Articular chondrocyte of knee joint (primary cell): Measurements from ENCODE around the gene PCDHB10. TPM values are rescaled to one million over a fixed set of nuclear protein-coding genes. Genes with fewer than 3 reads are reported as not detected.

Experiments
- total RNA-seq: library from RNA; depleted of rRNA; stranded (reverse); fragments of >200 nt; gene quantifications from 2 replicates; pipeline ENCODE4 v1.2.3, GENCODE V29; 2012

PCDHB10 gene
- total RNA-seq = 2.2 and 2.5 TPM in 2 replicates

GRCh38 chr5:141192110-141192725 lies at the start of gene PCDHB10:
TSS of gene PCDHB10 (plus strand) at chr5:141192353. CDS start at chr5:141192553, 200 bp downstream.

GRCh38 chr5:141149812-141150211 lies 42.3 kb upstream of the PCDHB10 start, which contains the start of gene PCDHB6:
TSS of gene PCDHB6 (plus strand) at chr5:141150057. CDS start at chr5:141150258, 201 bp downstream.

GRCh38 chr5:141172381-141173204 lies 19.6 kb upstream of the PCDHB10 start, which contains the start of gene PCDHB7:
TSS of gene PCDHB7 (plus strand) at chr5:141172644. CDS start at chr5:141172836, 192 bp downstream.

GRCh38 chr5:141177577-141178191 lies 14.5 kb upstream of the PCDHB10 start, which contains the start of gene PCDHB8:
TSS of gene PCDHB8 (plus strand) at chr5:141177790. CDS start at chr5:141178035, 245 bp downstream.

GRCh38 chr5:141182248-141182647 lies 9.9 kb upstream of the PCDHB10 start, which contains the start of gene PCDHB16:
TSS of gene PCDHB16 (plus strand) at chr5:141182387. CDS start at chr5:141182560, 173 bp downstream.

GRCh38 chr5:141186897-141187512 lies 5.1 kb upstream of the PCDHB10 start, which contains the start of gene PCDHB9:
TSS of gene PCDHB9 (plus strand) at chr5:141187161. CDS start at chr5:141187319, 158 bp downstream.

GRCh38 chr5:141199359-141200235 lies 7.4 kb downstream of the PCDHB10 start, which contains the start of gene PCDHB11:
TSS of gene PCDHB11 (plus strand) at chr5:141199627. CDS start at chr5:141199775, 148 bp downstream.

GRCh38 chr5:141208478-141208877 lies 16.3 kb downstream of the PCDHB10 start, which contains the start of gene PCDHB12:
TSS of gene PCDHB12 (plus strand) at chr5:141208719. CDS start at chr5:141208908, 189 bp downstream.

GRCh38 chr5:141213656-141214339 lies 21.6 kb downstream of the PCDHB10 start, which contains the start of gene PCDHB13:
TSS of gene PCDHB13 (plus strand) at chr5:141213919. CDS start at chr5:141214124, 205 bp downstream.

GRCh38 chr5:141223112-141223783 lies 31.1 kb downstream of the PCDHB10 start, which contains the start of gene PCDHB14:
TSS of gene PCDHB14 (plus strand) at chr5:141223343. CDS start at chr5:141223506, 163 bp downstream.

Other genes starting within 250 kb of the PCDHB10 start
- gene PCDHAC2, start 225.9 kb upstream of the PCDHB10 start, total RNA-seq = 0.13 and 0.22 TPM in 2 replicates
- gene PCDHB1, start 141.0 kb upstream of the PCDHB10 start, total RNA-seq = under 0.01 TPM in 1 of 2 replicates, not detected in the other
- 3.9 and 4.2 TPM in 2 replicates for gene PCDHB2, start 97.7 kb upstream of the PCDHB10 start, total RNA-seq
- 0.97 and 1.0 TPM in 2 replicates for gene PCDHB3, start 91.9 kb upstream of the PCDHB10 start, total RNA-seq
- 1.8 and 2.1 TPM in 2 replicates for gene PCDHB4, start 70.5 kb upstream of the PCDHB10 start, total RNA-seq
- 2.9 and 3.6 TPM in 2 replicates for gene PCDHB5, start 57.1 kb upstream of the PCDHB10 start, total RNA-seq
- gene PCDHB6, start 42.3 kb upstream of the PCDHB10 start, total RNA-seq = 0.65 and 0.97 TPM in 2 replicates
- gene PCDHB7, start 19.7 kb upstream of the PCDHB10 start, total RNA-seq = 2.0 and 2.5 TPM in 2 replicates
- gene PCDHB8, start 14.6 kb upstream of the PCDHB10 start, total RNA-seq = 0.52 and 1.1 TPM in 2 replicates
- 3.1 and 4.4 TPM in 2 replicates for gene PCDHB16, start 10.0 kb upstream of the PCDHB10 start, total RNA-seq
- 0.91 and 2.3 TPM in 2 replicates for gene PCDHB9, start 5.2 kb upstream of the PCDHB10 start, total RNA-seq
- gene PCDHB11, start 7.3 kb downstream of the PCDHB10 start, total RNA-seq = 1.4 and 1.7 TPM in 2 replicates
- gene PCDHB12, start 16.4 kb downstream of the PCDHB10 start, total RNA-seq = 1.0 and 1.3 TPM in 2 replicates
- 2.7 and 4.0 TPM in 2 replicates for gene PCDHB13, start 21.6 kb downstream of the PCDHB10 start, total RNA-seq
- gene PCDHB14, start 31.0 kb downstream of the PCDHB10 start, total RNA-seq = 3.8 and 4.4 TPM in 2 replicates
- gene PCDHB15, start 53.0 kb downstream of the PCDHB10 start, total RNA-seq = 1.7 and 1.9 TPM in 2 replicates
- gene SLC25A2, start 111.7 kb downstream of the PCDHB10 start, total RNA-seq = 0.32 and 0.39 TPM in 2 replicates
- 61.7 and 84.2 TPM in 2 replicates for gene TAF7, start 128.4 kb downstream of the PCDHB10 start, total RNA-seq
- 1.4 and 1.9 TPM in 2 replicates for gene PCDHGA1, start 138.2 kb downstream of the PCDHB10 start, total RNA-seq
- 4.7 and 4.9 TPM in 2 replicates for gene PCDHGA2, start 146.4 kb downstream of the PCDHB10 start, total RNA-seq
- gene PCDHGA3, start 151.5 kb downstream of the PCDHB10 start, total RNA-seq = 3.7 and 6.2 TPM in 2 replicates
- gene PCDHGB1, start 157.7 kb downstream of the PCDHB10 start, total RNA-seq = 4.1 and 6.1 TPM in 2 replicates
- 6.7 and 8.9 TPM in 2 replicates for gene PCDHGA4, start 162.7 kb downstream of the PCDHB10 start, total RNA-seq
- gene PCDHGB2, start 167.6 kb downstream of the PCDHB10 start, total RNA-seq = 6.5 and 6.8 TPM in 2 replicates
- 5.6 and 6.5 TPM in 2 replicates for gene PCDHGA5, start 171.8 kb downstream of the PCDHB10 start, total RNA-seq
- gene PCDHGB3, start 177.9 kb downstream of the PCDHB10 start, total RNA-seq = 8.4 and 8.6 TPM in 2 replicates
- 7.8 and 10.4 TPM in 2 replicates for gene PCDHGA6, start 181.5 kb downstream of the PCDHB10 start, total RNA-seq
- gene PCDHGA7, start 190.4 kb downstream of the PCDHB10 start, total RNA-seq = 9.0 and 10.6 TPM in 2 replicates
- 24.4 and 26.2 TPM in 2 replicates for gene PCDHGB4, start 195.3 kb downstream of the PCDHB10 start, total RNA-seq
- gene PCDHGA8, start 200.3 kb downstream of the PCDHB10 start, total RNA-seq = 5.6 and 5.7 TPM in 2 replicates
- gene PCDHGB5, start 205.6 kb downstream of the PCDHB10 start, total RNA-seq = 27.7 and 35.0 TPM in 2 replicates
- gene PCDHGA9, start 210.4 kb downstream of the PCDHB10 start, total RNA-seq = 10.1 and 11.1 TPM in 2 replicates
- 7.9 and 9.5 TPM in 2 replicates for gene PCDHGB6, start 215.7 kb downstream of the PCDHB10 start, total RNA-seq
- gene PCDHGA10, start 220.6 kb downstream of the PCDHB10 start, total RNA-seq = 15.3 and 17.9 TPM in 2 replicates
- gene PCDHGB7, start 225.3 kb downstream of the PCDHB10 start, total RNA-seq = 25.6 and 26.2 TPM in 2 replicates
- gene PCDHGA11, start 228.7 kb downstream of the PCDHB10 start, total RNA-seq = 20.1 and 24.1 TPM in 2 replicates
- 25.1 and 30.2 TPM in 2 replicates for gene PCDHGA12, start 238.2 kb downstream of the PCDHB10 start, total RNA-seq